A673 (cell line): ENCODE results near the gene TRAF3IP3. TPM values are rescaled to one million over a fixed set of nuclear protein-coding genes. Genes with fewer than 3 reads are reported as not detected.

Experiments
- BruUV-seq: library from RNA; stranded (reverse); fragments of 400-500 nt; replicated peaks from 2 replicates; lab custom pipeline; 2021; lab: Mats Ljungman, UMichigan
- CTCF ChIA-PET: fragments of 300-600 bp; sonication (Branson Sonifier 250); formaldehyde crosslinking; loops from one replicate; lab custom pipeline; 2022; ENCODE audit warnings: antibody characterized with exemption; lab: Charles Lee
- POLR2A ChIA-PET: fragments of 300-600 bp; sonication (Branson Sonifier 250); formaldehyde crosslinking; loops from one replicate; lab custom pipeline; 2022; ENCODE audit warnings: antibody characterized with exemption; ENCODE audit not compliant: low non-redundant PET; lab: Charles Lee
- DNase-seq: peaks from one replicate; pipeline ENCODE4 v3.0.0-alpha.2; 2015; ENCODE audit warnings: low spot score
- H3K27ac ChIP-seq: fragments of 200-600 bp; sonication (generic); 2 replicates; pipeline ENCODE4 v1.5.1; 2016; ENCODE audit warnings: mixed run types, low read depth, mild to moderate bottlenecking, mixed read lengths, antibody characterized with exemption, low read length; ENCODE audit not compliant: poor library complexity, severe bottlenecking
- H3K27me3 ChIP-seq: fragments of 200-600 bp; sonication (generic); replicated peaks from 2 replicates; pipeline ENCODE4 v1.6.1; 2017; ENCODE audit warnings: mixed run types, low read depth, mild to moderate bottlenecking, mixed read lengths, antibody characterized with exemption, low read length; ENCODE audit not compliant: insufficient read depth, poor library complexity
- H3K36me3 ChIP-seq: fragments of 200-600 bp; sonication (generic); 2 replicates; pipeline ENCODE4 v1.6.1; 2016; ENCODE audit warnings: mixed run types, mild to moderate bottlenecking, mixed read lengths, antibody characterized with exemption, low read length; ENCODE audit not compliant: insufficient read depth, poor library complexity, severe bottlenecking
- H3K4me1 ChIP-seq: fragments of 200-600 bp; sonication (generic); 2 replicates; pipeline ENCODE4 v1.6.1; 2017; ENCODE audit warnings: mixed run types, mild to moderate bottlenecking, mixed read lengths, antibody characterized with exemption, low read length; ENCODE audit not compliant: insufficient read depth, poor library complexity, severe bottlenecking
- H3K4me3 ChIP-seq: fragments of 200-600 bp; sonication (generic); 2 replicates; pipeline ENCODE4 v1.5.1; 2016; ENCODE audit warnings: low read depth, mixed run types, mild to moderate bottlenecking, mixed read lengths, low read length; ENCODE audit not compliant: poor library complexity, severe bottlenecking
- H3K9me3 ChIP-seq: fragments of 200-600 bp; sonication (generic); 2 replicates; pipeline ENCODE4 v1.6.1; 2016; ENCODE audit warnings: mixed run types, low read depth, mild to moderate bottlenecking, mixed read lengths, antibody characterized with exemption, low read length; ENCODE audit not compliant: poor library complexity, severe bottlenecking
- CTCF ChIP-seq: fragments of 300-800, 200-600 bp; sonication (generic); conservative IDR thresholded peaks from 2 replicates; pipeline ENCODE4 v1.5.1; 2017; ENCODE audit warnings: low read depth, mild to moderate bottlenecking, antibody characterized with exemption, low read length, moderate library complexity, mixed read lengths
- EZH2 ChIP-seq: fragments of 200-600 bp; sonication (generic); IDR thresholded peaks from 2 replicates; pipeline ENCODE4 v1.6.1; 2017; ENCODE audit warnings: borderline replicate concordance, low read depth, mild to moderate bottlenecking, mixed read lengths, antibody characterized with exemption, low read length; ENCODE audit not compliant: poor library complexity, severe bottlenecking
- intact Hi-C: fragments of 100-400 bp; cut with micrococcal nuclease; formaldehyde crosslinking; loops from one replicate; pipeline ENCODE4 v1.10.0; 2022; ENCODE audit not compliant: unreplicated experiment
- total RNA-seq: library from RNA; stranded (reverse); gene quantifications from 2 replicates; pipeline ENCODE4 v1.2.3, GENCODE V29; 2021

TRAF3IP3 gene
- total RNA-seq, 1 experiment from 2014 or later = 1.6 TPM

GRCh38 chr1:209708297-209708696 is 47.6 kb upstream of the TRAF3IP3 start:
- Histone ChIP-seq H3K4me1 (no peaks in the 10 kb centered on the region), H3K27ac (no peak overlapping the region), H3K4me3 (no peak overlapping the region), H3K9me3 (no peaks in the 10 kb centered on the region), H3K36me3 (no peaks in the 10 kb centered on the region), H3K27me3 (no peaks in the 10 kb centered on the region)
- no peak for DNase-seq
- no TSS peak for BruUV-seq
- intact Hi-C loops = no loop called here
- ChIA-PET POLR2A (no interaction called here), CTCF (no interaction called here)
- TF ChIP-seq EZH2 (no peak), CTCF (no peak)

- DNase-seq = no peak
- H3K27ac ChIP-seq = no peak overlapping the region
- ChIA-PET CTCF (no interaction called here), POLR2A (no interaction called here)
- BruUV-seq = no TSS peak
- H3K4me3 ChIP-seq = no peak overlapping the region
- TF ChIP-seq CTCF (no peak), EZH2 (no peak)
- intact Hi-C loops = no loop called here
- H3K27me3 ChIP-seq = no peaks in the 10 kb centered on the region
- H3K36me3 ChIP-seq = no peaks in the 10 kb centered on the region
- H3K9me3 ChIP-seq = no peaks in the 10 kb centered on the region
- H3K4me1 ChIP-seq = no peaks in the 10 kb centered on the region
Observed at GRCh38 chr1:209710093-209710492, 45.8 kb upstream of the TRAF3IP3 start.

- POLR2A ChIA-PET = no interaction called here
- Histone ChIP-seq H3K4me3 (no peak overlapping the region), H3K27ac (no peak overlapping the region), H3K4me1 (no peaks in the 10 kb centered on the region), H3K9me3 (no peaks in the 10 kb centered on the region), H3K36me3 (no peaks in the 10 kb centered on the region), H3K27me3 (no peaks in the 10 kb centered on the region)
- no peak for DNase-seq
- no peak for TF ChIP-seq EZH2
- no peak for TF ChIP-seq CTCF
- intact Hi-C loops = no loop called here
- CTCF ChIA-PET = no interaction called here
- no TSS peak for BruUV-seq
Observed at GRCh38 chr1:209710847-209711246, 45.0 kb upstream of the TRAF3IP3 start.
